Measurements from ENCODE around the gene CABCOCO1.

GRCh38 chr10:61669849-61670248 is 7.1 kb downstream of the CABCOCO1 start:
- no peak for TF ChIP-seq CTCF (IDR thresholded peaks at IDR 0.05)
- TF ChIP-seq POLR2A (IDR thresholded peaks at IDR 0.05): no peak

All from body of pancreas (tissue), 4 donors.